HepG2 (cell line): Measurements from ENCODE around the gene FARSB. TPM values are rescaled to one million over a fixed set of nuclear protein-coding genes. Genes with fewer than 3 reads are reported as not detected.

ENCODE experiments used
- ADNP ChIP-seq: sonication (generic); formaldehyde crosslinking; IDR thresholded peaks from 2 replicates; pipeline ENCODE4 v1.4.0; 2020; ENCODE audit warnings: missing genetic modification reagents
- ATF6 ChIP-seq: sonication (generic); formaldehyde crosslinking; conservative IDR thresholded peaks from 2 replicates; pipeline ENCODE4 v1.4.0; 2020; ENCODE audit warnings: missing genetic modification reagents
- HHEX ChIP-seq: IDR thresholded peaks from 2 replicates; pipeline ENCODE4 v1.6.1; 2016; ENCODE audit warnings: control low read depth
- KLF11 ChIP-seq: IDR thresholded peaks from 2 replicates; pipeline ENCODE4 v1.6.1; 2016; ENCODE audit warnings: missing compliant biosample characterization
- MAZ ChIP-seq, 2 experiments: sonication (generic) in 1 of 2; formaldehyde crosslinking in 1 of 2; IDR thresholded peaks; 2 replicates each; pipeline versions ENCODE4 v1.5.0 to v1.6.1; 2012 to 2020; ENCODE audit warnings: low read depth in 2 of 2, mild to moderate bottlenecking in 2 of 2, borderline replicate concordance in 1 of 2, improper control_type of control experiment in 1 of 2, low read length in 1 of 2, missing genetic modification reagents in 1 of 2, moderate library complexity in 1 of 2
- MZF1 ChIP-seq: sonication (generic); formaldehyde crosslinking; IDR thresholded peaks from 2 replicates; pipeline ENCODE4 v1.8.1; 2023; ENCODE audit warnings: mild to moderate bottlenecking, missing genetic modification reagents, borderline replicate concordance
- RBFOX2 ChIP-seq: fragments of 200-400 bp; formaldehyde crosslinking; IDR thresholded peaks from 2 replicates; pipeline ENCODE4 v1.6.1; 2017; ENCODE audit warnings: low read depth, mild to moderate bottlenecking, low read length
- RERE ChIP-seq: IDR thresholded peaks from 2 replicates; pipeline ENCODE4 v1.6.1; 2016; ENCODE audit warnings: low read depth, missing genetic modification reagents, missing compliant biosample characterization
- SIN3B ChIP-seq: fragments of 150-350 bp; IDR thresholded peaks from 2 replicates; pipeline ENCODE4 v1.6.1; 2014; ENCODE audit warnings: low read length
- SNRNP70 ChIP-seq: fragments of 200-400 bp; formaldehyde crosslinking; IDR thresholded peaks from 2 replicates; pipeline ENCODE4 v1.6.1; 2017; ENCODE audit warnings: mild to moderate bottlenecking, low read depth, low read length, moderate library complexity
- TRAFD1 ChIP-seq: sonication (generic); formaldehyde crosslinking; IDR thresholded peaks from 2 replicates; pipeline ENCODE4 v1.5.1; 2020; ENCODE audit warnings: missing genetic modification reagents, mild to moderate bottlenecking, borderline replicate concordance
- ZNF251 ChIP-seq: sonication (generic); formaldehyde crosslinking; IDR thresholded peaks from 2 replicates; pipeline ENCODE4 v1.9.0; 2021; ENCODE audit warnings: mild to moderate bottlenecking, missing genetic modification reagents
- ZNF577 ChIP-seq: sonication (generic); formaldehyde crosslinking; IDR thresholded peaks from 2 replicates; pipeline ENCODE4 v1.4.0; 2020; ENCODE audit warnings: mild to moderate bottlenecking, low read depth, missing genetic modification reagents, borderline replicate concordance
- ZNF605 ChIP-seq: sonication (generic); formaldehyde crosslinking; IDR thresholded peaks from 2 replicates; pipeline ENCODE4 v1.8.0; 2022; ENCODE audit warnings: mild to moderate bottlenecking, missing genetic modification reagents
- ZNF670 ChIP-seq: sonication (generic); formaldehyde crosslinking; IDR thresholded peaks from 2 replicates; pipeline ENCODE4 v1.8.0; 2022; ENCODE audit warnings: mild to moderate bottlenecking, missing genetic modification reagents, borderline replicate concordance
- ZNF713 ChIP-seq: sonication (generic); formaldehyde crosslinking; IDR thresholded peaks from 2 replicates; pipeline ENCODE4 v1.4.0; 2020; ENCODE audit warnings: mild to moderate bottlenecking, missing genetic modification reagents
- ZNF841 ChIP-seq: sonication (generic); formaldehyde crosslinking; IDR thresholded peaks from 2 replicates; pipeline ENCODE4 v1.8.1; 2023; ENCODE audit warnings: missing genetic modification reagents, borderline replicate concordance
- polyA plus RNA-seq, 8 experiments: library from polyadenylated mRNA; depleted of rRNA in 3 of 8; stranded (reverse) in 7 of 8; unstranded in 1 of 8; fragments of >200 nt; fragmentation: Illumina TruSeq in 4 of 8; extraction: Trizol in 4 of 8; gene quantifications; 2 replicates each; pipeline versions ENCODE4 v1.2.1 to v1.2.3, GENCODE V29; 2011 to 2016; ENCODE audit warnings: low read depth in 4 of 8, missing spikeins in 1 of 8, mixed read lengths in 1 of 8; ENCODE audit not compliant: insufficient read depth in 1 of 8
- total RNA-seq, 5 experiments: library from RNA; depleted of rRNA; stranded (reverse); fragments of >200 nt; fragmentation: Illumina TruSeq; extraction: Trizol; gene quantifications; 2 replicates each; pipeline ENCODE4 v1.2.3, GENCODE V29; 2016; ENCODE audit warnings: low read depth in 1 of 5
- TF ChIP-seq, protein P1 (sequence below): sonication (generic); formaldehyde crosslinking; IDR thresholded peaks from 2 replicates; pipeline ENCODE4 v1.8.0; 2023; ENCODE audit warnings: mild to moderate bottlenecking, missing genetic modification reagents

Gene FARSB
- total and polyA plus RNA-seq, 2 of the 13 experiments (the other 11 are each of a cell fraction or from before 2014, with no cell fraction given) = 23.3 to 45.9 TPM

DNA sequence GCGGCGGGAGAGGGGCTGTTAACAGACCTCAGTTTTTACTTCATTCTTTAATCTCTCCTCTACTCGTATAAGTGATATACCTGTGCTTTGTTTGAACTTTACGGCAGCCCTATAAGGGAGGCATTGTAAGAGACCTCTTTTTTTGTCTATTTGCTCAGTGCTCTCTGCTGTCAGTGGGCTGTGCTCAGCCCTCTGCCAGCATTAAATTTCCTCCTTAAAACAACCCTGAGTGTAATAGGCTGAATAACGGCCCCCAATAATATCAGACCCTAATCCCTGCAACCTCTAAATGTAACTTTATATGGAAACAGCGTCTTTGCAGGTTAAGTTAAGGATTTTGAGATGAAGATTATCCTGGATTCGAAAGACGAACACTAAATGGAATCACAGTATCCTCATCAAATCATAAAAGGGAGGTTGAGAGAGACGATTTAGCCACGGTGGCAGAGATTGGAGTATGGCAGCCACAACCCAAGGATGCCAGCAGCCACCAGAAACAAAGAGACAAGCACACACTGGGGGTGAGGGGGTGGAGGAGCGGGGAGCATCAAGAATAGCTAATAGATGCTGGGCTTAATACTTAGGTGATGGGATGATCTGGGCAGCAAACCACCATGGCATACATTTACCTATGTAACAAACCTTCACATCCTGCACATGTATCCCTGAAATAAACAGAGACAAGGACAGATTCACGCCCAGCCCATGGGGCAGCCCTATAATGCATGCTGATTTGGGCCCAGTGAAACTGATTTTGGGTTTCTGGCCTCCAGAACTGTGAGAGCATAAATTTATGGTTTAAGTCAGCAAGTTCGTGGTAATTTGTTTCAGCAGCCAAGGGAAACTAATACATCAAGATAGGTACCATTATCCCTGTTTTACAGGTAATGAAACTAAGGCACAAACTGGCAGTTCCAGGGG, 894 bp upstream of the FARSB start (continued):
- no peak for TF ChIP-seq ZNF251 (CRISPR knock-in tag)
- TF ChIP-seq ADNP (CRISPR knock-in tag) = no peak
- 0 out of 2 replicates have a peak, but pooled peaks have one; percentile 15 for TF ChIP-seq MZF1 (CRISPR knock-in tag)
- TF ChIP-seq HHEX (CRISPR knock-in tag) = no peak
- no peak for TF ChIP-seq RERE (CRISPR knock-in tag)
- no peak for TF ChIP-seq MAZ (IDR thresholded peaks at IDR 0.05; ENCODE audit: borderline replicate concordance, low read depth, low read length)
- 0 out of 2 replicates have a peak, but pooled peaks have one; percentile 3 for TF ChIP-seq MAZ (CRISPR knock-in tag; IDR thresholded peaks at IDR 0.05; ENCODE audit: low read depth)
- TF ChIP-seq KLF11 (CRISPR knock-in tag) = no peak
- no peak; the same call in 1 of the 2 replicates for TF ChIP-seq SIN3B
- no peak for TF ChIP-seq ZNF841 (CRISPR knock-in tag)
- no peak for TF ChIP-seq ZNF670
- TF ChIP-seq ZNF577 (CRISPR knock-in tag) = no peak
- TF ChIP-seq ZNF713 (CRISPR knock-in tag) = no peak
- TF ChIP-seq RBFOX2 = no peak
- TF ChIP-seq TRAFD1 (CRISPR knock-in tag) = 0 out of 2 replicates have a peak, but pooled peaks have one; percentile 65
- TF ChIP-seq ATF6 = no peak
- TF ChIP-seq, protein P1, sequence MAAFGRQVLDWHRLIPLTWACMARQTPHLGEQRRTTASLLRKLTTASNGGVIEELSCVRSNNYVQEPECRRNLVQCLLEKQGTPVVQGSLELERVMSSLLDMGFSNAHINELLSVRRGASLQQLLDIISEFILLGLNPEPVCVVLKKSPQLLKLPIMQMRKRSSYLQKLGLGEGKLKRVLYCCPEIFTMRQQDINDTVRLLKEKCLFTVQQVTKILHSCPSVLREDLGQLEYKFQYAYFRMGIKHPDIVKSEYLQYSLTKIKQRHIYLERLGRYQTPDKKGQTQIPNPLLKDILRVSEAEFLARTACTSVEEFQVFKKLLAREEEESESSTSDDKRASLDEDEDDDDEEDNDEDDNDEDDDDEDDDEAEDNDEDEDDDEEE (CRISPR knock-in tag) = peak; percentile 57; the same call in 1 of the 2 replicates
- 0 out of 2 replicates have a peak, but pooled peaks have one; percentile 15 for TF ChIP-seq ZNF605 (CRISPR knock-in tag)
- no peak for TF ChIP-seq SNRNP70
